Spleen (tissue), 11 donors: ENCODE results near the gene LOXL1. TPM values are rescaled to one million over a fixed set of nuclear protein-coding genes. Genes with fewer than 3 reads are reported as not detected.

ENCODE experiments used
- DNase-seq: peaks from one replicate; pipeline ENCODE4 v3.0.0-alpha.2; 2020
- H3K27ac ChIP-seq, 8 donors: fragments of 200-600 bp; sonication (generic) in 7 of 8; 1 replicate in 4 of 8; 2 replicates in 4 of 8; pipeline versions ENCODE4 v1.5.0 to v1.8.0; 2016 to 2021; ENCODE audit warnings: inconsistent platforms in 4 of 8, mild to moderate bottlenecking in 4 of 8, moderate library complexity in 1 of 8
- H3K27me3 ChIP-seq, 7 donors: fragments of 200-600 bp; sonication (generic) in 6 of 7; replicated peaks in 1 of 7; 1 replicate in 4 of 7; 2 replicates in 3 of 7; pipeline versions ENCODE4 v1.5.0 to v1.8.0; 2016 to 2021; ENCODE audit warnings: inconsistent platforms in 3 of 7, mild to moderate bottlenecking in 1 of 7
- H3K36me3 ChIP-seq, 6 donors: fragments of 200-600 bp; sonication (generic) in 5 of 6; 1 replicate in 4 of 6; 2 replicates in 2 of 6; pipeline versions ENCODE4 v1.5.0 to v1.8.0; 2016 to 2021; ENCODE audit warnings: inconsistent platforms in 2 of 6
- H3K4me1 ChIP-seq, 6 donors: fragments of 200-600 bp; sonication (generic) in 5 of 6; 1 replicate in 3 of 6; 2 replicates in 3 of 6; pipeline versions ENCODE4 v1.5.0 to v1.8.0; 2016 to 2021; ENCODE audit warnings: inconsistent platforms in 3 of 6
- H3K4me3 ChIP-seq, 8 donors: fragments of 200-600 bp; sonication (generic) in 7 of 8; 1 replicate in 4 of 8; 2 replicates in 4 of 8; pipeline versions ENCODE4 v1.5.0 to v1.8.0; 2016 to 2021; ENCODE audit warnings: inconsistent platforms in 4 of 8, mild to moderate bottlenecking in 4 of 8, moderate library complexity in 2 of 8
- H3K9me3 ChIP-seq, 8 donors: fragments of 200-600 bp; sonication (generic) in 7 of 8; 1 replicate in 4 of 8; 2 replicates in 4 of 8; pipeline versions ENCODE4 v1.5.0 to v1.8.0; 2016 to 2021; ENCODE audit warnings: inconsistent platforms in 4 of 8
- CTCF ChIP-seq, 11 experiments: fragments of 200-600 bp in 7 of 11; fragments of 450-650 bp in 4 of 11; sonication (generic) in 4 of 11; IDR thresholded peaks in 8 of 11; conservative IDR thresholded peaks in 3 of 11; 1 replicate in 7 of 11; 2 replicates in 4 of 11; pipeline versions ENCODE4 v1.4.0 to v1.8.0; 2016 to 2021; ENCODE audit warnings: antibody characterized with exemption in 11 of 11, inconsistent platforms in 4 of 11, mild to moderate bottlenecking in 1 of 11
- POLR2A ChIP-seq, 3 donors: fragments of 450-650 bp; IDR thresholded peaks; one replicate each; pipeline ENCODE4 v1.5.1; 2017; ENCODE audit warnings: antibody characterized with exemption in 3 of 3, mild to moderate bottlenecking in 1 of 3
- POLR2AphosphoS5 ChIP-seq, 3 donors: sonication (generic); formaldehyde crosslinking; IDR thresholded peaks; one replicate each; pipeline ENCODE4 v1.5.1; 2017; ENCODE audit warnings: antibody characterized with exemption in 3 of 3
- WGBS, 5 donors: extraction: QIAGEN DNeasy Blood & Tissue Kit in 3 of 5; methylation state at CpG; one replicate each; pipeline versions ENCODE4 v1.1.5 to v1.1.7; 2013 to 2018; 5-methylcytosine and 5-hydroxymethylcytosine counted together
- intact Hi-C: fragments of 100-400 bp; cut with DNase I; formaldehyde crosslinking; loops from one replicate; pipeline ENCODE4 v1.15.0; 2023; ENCODE audit warnings: low total_unique reads
- polyA plus RNA-seq, 3 donors: library from polyadenylated mRNA; stranded (reverse); fragments of 200-250 nt; gene quantifications; one replicate each; pipeline ENCODE4 v1.2.1, GENCODE V29; 2013
- total RNA-seq, 7 donors: library from RNA; depleted of rRNA in 3 of 7; stranded (reverse); fragments of >200 nt in 3 of 7; fragmentation: NEBNext Ultra II Directional in 4 of 7; extraction: Animal tissue kit (Norgen Biotek cat#: 25700) in 4 of 7; gene quantifications; one replicate each; pipeline versions ENCODE4 v1.1.0 to v1.2.1, GENCODE V29; 2016 to 2021
- donor health status: healthy with polysubstance abuse.
- donor health status: DM: no; HTN: no; CAD: no; lungs with moderate emphysema.
- donor health status: DM: no; HTN: no; CAD: no.
- donor health status: Bipolar disorder and iron deficiency.
- donor health status: healthy.
- donor health status: DM: no; HTN: no; CAD: no.
- donor health status: DM: yes; HTN: yes; CAD: no.

Gene LOXL1
- total and polyA plus RNA-seq, 10 donors, result 3.3 to 11.3 (median 8.1) TPM

DNA sequence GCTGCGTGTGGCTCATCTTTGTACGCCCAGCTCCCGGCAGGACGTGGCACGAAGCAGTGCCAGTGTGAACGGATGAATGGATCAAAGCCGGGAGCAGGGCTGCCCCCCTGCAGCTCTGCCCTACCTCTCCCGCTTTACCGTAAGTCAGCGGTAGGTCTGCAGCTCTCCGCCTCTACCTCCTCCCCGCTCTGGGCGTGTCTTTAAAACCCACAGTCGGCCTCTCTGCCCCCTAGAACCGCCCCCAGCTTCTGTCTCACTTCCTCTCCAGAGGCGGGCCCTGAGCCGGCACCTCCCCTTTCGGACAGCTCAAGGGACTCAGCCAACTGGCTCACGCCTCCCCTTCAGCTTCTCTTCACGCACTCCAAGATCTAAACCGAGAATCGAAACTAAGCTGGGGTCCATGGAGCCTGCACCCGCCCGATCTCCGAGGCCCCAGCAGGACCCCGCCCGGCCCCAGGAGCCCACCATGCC is 68.2 kb downstream of the LOXL1 start, which contains the start of gene PML:
PML (plus strand) TSS at position 304 of the 471 bp plus-strand sequence; CDS start at position 401, 97 bp downstream.
- H3K36me3 ChIP-seq, result peaks cover 0 to 19% (median 17%) of the 10 kb centered on the region in 6 donors
- no peaks in the 10 kb centered on the region for H3K9me3 ChIP-seq
- DNase-seq, result peak; percentile 99
- TF ChIP-seq POLR2A (IDR thresholded peaks at IDR 0.05), result peak in 2 of 3 donors; percentile 43 to 65
- peak in 4 of 11 experiments; percentile 31 to 55 (median 33) for TF ChIP-seq CTCF (IDR thresholded peaks at IDR 0.05 in 8 of 11, conservative IDR thresholded peaks at IDR 0.05 in 3 of 11)
- TF ChIP-seq POLR2AphosphoS5 (IDR thresholded peaks at IDR 0.05), result peak; percentile 86 to 93 (median 92)
- H3K27ac ChIP-seq, result peak within 1 kb of the TSS; percentile 85 to 98 (median 94)
- no peaks in the 10 kb centered on the region for H3K27me3 ChIP-seq
- H3K4me3 ChIP-seq, result peak within 1 kb of the TSS; percentile 67 to 92 (median 80)
- WGBS, 5 donors, result 0 to 1% (median 0%) methylated on average over 26 to 27 of the region's 27 CpGs
- intact Hi-C loops, result no loop called here
- peaks cover 65 to 93% (median 86%) of the 10 kb centered on the region in 6 donors for H3K4me1 ChIP-seq

- Histone ChIP-seq H3K36me3 (peaks cover 0 to 25% (median 18%) of the 10 kb centered on the region in 6 donors), H3K27me3 (no peaks in the 10 kb centered on the region), H3K9me3 (no peaks in the 10 kb centered on the region), H3K4me3 (peak overlapping the region; percentile 67 to 92 (median 80)), H3K27ac (peak overlapping the region; percentile 85 to 98 (median 94)), H3K4me1 (peaks cover 69 to 93% (median 87%) of the 10 kb centered on the region in 6 donors)
- intact Hi-C loops, result no loop called here
- no peak for TF ChIP-seq POLR2A (IDR thresholded peaks at IDR 0.05)
- TF ChIP-seq POLR2AphosphoS5 (IDR thresholded peaks at IDR 0.05), result no peak
- no peak for TF ChIP-seq CTCF (IDR thresholded peaks at IDR 0.05 in 8 of 11, conservative IDR thresholded peaks at IDR 0.05 in 3 of 11)
- peak; percentile 91 for DNase-seq
- 0 to 2% (median 1%) methylated on average over 18 of the region's 18 CpGs for WGBS, 5 donors
Observed at GRCh38 chr15:73994912-73995622, 68.8 kb downstream of the LOXL1 start.

DNA sequence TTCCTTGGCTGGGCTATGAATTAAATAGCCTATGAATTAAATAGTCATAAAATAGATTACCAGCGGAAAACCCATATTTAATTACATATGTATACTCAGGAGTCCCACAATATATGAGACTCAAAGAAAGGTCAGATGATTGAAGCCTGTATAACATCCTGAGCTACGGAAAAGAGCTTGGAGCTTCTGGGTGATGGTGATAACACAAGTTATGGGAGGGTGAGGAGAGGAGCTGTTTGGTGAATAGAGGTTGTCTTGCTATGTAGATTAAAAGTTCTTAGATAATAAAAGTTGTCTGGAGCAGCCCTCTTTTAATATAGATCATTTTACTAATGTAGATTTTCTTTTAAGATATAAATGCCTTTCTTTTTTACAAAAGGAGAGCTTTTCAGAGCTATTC is 70.0 kb downstream of the LOXL1 start:
- DNase-seq, result no peak
- 45 to 51% (median 50%) methylated on average over 2 of the region's 2 CpGs for WGBS, 5 donors
- Histone ChIP-seq H3K4me3 (peak overlapping the region; percentile 67 to 92 (median 80)), H3K36me3 (peaks cover 0 to 37% (median 18%) of the 10 kb centered on the region in 6 donors), H3K27ac (peak overlapping the region; percentile 85 to 98 (median 94)), H3K27me3 (no peaks in the 10 kb centered on the region), H3K9me3 (no peaks in the 10 kb centered on the region), H3K4me1 (peaks cover 72 to 93% (median 87%) of the 10 kb centered on the region in 6 donors)
- TF ChIP-seq POLR2A (IDR thresholded peaks at IDR 0.05), result no peak
- TF ChIP-seq POLR2AphosphoS5 (IDR thresholded peaks at IDR 0.05), result no peak
- TF ChIP-seq CTCF (IDR thresholded peaks at IDR 0.05 in 8 of 11, conservative IDR thresholded peaks at IDR 0.05 in 3 of 11), result no peak
- intact Hi-C loops, result no loop called here

DNA sequence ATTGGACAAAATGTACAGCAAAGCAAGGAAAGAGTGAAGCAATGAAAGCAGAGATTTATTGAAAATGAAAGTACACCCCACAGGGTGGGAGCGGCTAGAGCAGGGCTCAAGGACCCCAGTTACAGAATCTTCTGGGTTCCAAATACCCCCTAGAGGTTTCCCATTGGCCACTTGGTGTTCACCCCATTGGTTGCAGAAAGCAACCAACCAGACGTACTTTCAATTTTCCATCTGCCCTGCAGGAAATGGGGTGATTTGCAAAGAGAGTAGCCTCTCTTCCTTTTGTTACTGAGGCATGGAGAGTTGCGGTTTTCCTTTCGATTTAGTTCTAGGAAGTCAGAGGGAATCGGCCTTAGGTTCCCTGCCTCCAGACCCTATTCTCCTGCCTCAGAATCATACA is 70.7 kb downstream of the LOXL1 start:
- peak overlapping the region; percentile 85 to 98 (median 94) for H3K27ac ChIP-seq
- H3K27me3 ChIP-seq, result no peaks in the 10 kb centered on the region
- peaks cover 74 to 93% (median 88%) of the 10 kb centered on the region in 6 donors for H3K4me1 ChIP-seq
- H3K36me3 ChIP-seq, result peaks cover 0 to 44% (median 18%) of the 10 kb centered on the region in 6 donors
- no peak for DNase-seq
- H3K4me3 ChIP-seq, result peak overlapping the region; percentile 67 to 92 (median 80)
- peak in 3 of 11 experiments; percentile 23 to 37 (median 32) for TF ChIP-seq CTCF (IDR thresholded peaks at IDR 0.05 in 8 of 11, conservative IDR thresholded peaks at IDR 0.05 in 3 of 11)
- TF ChIP-seq POLR2A (IDR thresholded peaks at IDR 0.05), result no peak
- TF ChIP-seq POLR2AphosphoS5 (IDR thresholded peaks at IDR 0.05), result no peak
- intact Hi-C loops, result no loop called here
- no peaks in the 10 kb centered on the region for H3K9me3 ChIP-seq
- WGBS, 5 donors, result 0 to 2% (median 1%) methylated on average over 5 of the region's 5 CpGs
